ENCODE measurements around the gene MIEN1. TPM values are rescaled to one million over a fixed set of nuclear protein-coding genes. Genes with fewer than 3 reads are reported as not detected.

The MIEN1 gene
- total RNA-seq, 1 donor, result 14.8 TPM

GRCh38 chr17:39709998-39710964 lies 20.1 kb downstream of the MIEN1 start:
- Histone ChIP-seq H3K4me1 (ENCODE audit: insufficient read depth, low read length) (no peaks in the 10 kb centered on the region), H3K27me3 (ENCODE audit: insufficient read depth, low read length) (no peaks in the 10 kb centered on the region), H2AFZ (ENCODE audit: low read length) (no peak overlapping the region), H3K4me3 (ENCODE audit: insufficient read depth, low read length) (no peak overlapping the region), H3K9me3 (ENCODE audit: low read depth, low read length) (no peaks in the 10 kb centered on the region), H3K4me2 (ENCODE audit: insufficient read depth, low read length) (no peak overlapping the region), H4K20me1 (ENCODE audit: insufficient read depth, low read length) (peaks cover 18% of the 10 kb centered on the region), H3K36me3 (ENCODE audit: insufficient read depth, low read length) (peaks cover 45% of the 10 kb centered on the region), H3K79me2 (ENCODE audit: insufficient read depth, low read length) (peaks cover 14% of the 10 kb centered on the region), H3K27ac (ENCODE audit: low read depth, low read length) (no peak overlapping the region)
- DNase-seq (ENCODE audit: insufficient read length, low spot score, missing footprints), result peak; percentile 64
- TF ChIP-seq CTCF (IDR thresholded peaks at IDR 0.05; ENCODE audit: extremely low read depth, low read depth, low read length), result no peak

DNA sequence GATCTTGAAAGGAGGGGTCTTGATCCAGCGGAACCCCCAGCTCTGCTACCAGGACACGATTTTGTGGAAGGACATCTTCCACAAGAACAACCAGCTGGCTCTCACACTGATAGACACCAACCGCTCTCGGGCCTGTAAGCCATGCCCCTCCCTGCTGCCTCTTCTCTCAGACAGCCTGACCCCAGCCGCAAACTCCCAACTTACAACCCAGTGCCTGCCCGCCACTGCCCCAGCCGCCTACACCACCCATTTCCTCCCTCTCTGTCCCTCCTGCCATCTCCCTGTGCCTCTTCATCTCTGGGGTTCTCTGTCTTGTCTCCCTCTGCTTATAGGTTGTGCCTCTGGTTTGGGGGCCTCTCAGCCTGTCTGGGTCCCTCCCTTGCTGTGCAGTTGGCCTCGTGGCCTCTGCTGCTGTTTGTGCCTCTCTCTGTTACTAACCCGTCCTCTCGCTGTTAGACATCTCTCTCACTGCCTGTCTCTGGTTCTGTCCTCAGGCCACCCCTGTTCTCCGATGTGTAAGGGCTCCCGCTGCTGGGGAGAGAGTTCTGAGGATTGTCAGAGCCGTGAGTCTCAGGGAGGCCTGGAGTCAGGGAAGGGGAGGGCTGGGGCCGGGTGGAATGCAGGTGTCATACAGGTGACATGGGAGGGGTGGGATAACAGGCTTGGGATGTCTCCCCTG lies 20.9 kb downstream of the MIEN1 start:
- Histone ChIP-seq H3K36me3 (ENCODE audit: insufficient read depth, low read length) (peaks cover 43% of the 10 kb centered on the region), H2AFZ (ENCODE audit: low read length) (no peak overlapping the region), H4K20me1 (ENCODE audit: insufficient read depth, low read length) (peaks cover 26% of the 10 kb centered on the region), H3K27me3 (ENCODE audit: insufficient read depth, low read length) (no peaks in the 10 kb centered on the region), H3K9me3 (ENCODE audit: low read depth, low read length) (no peaks in the 10 kb centered on the region), H3K4me3 (ENCODE audit: insufficient read depth, low read length) (no peak overlapping the region), H3K4me1 (ENCODE audit: insufficient read depth, low read length) (peaks cover 5% of the 10 kb centered on the region), H3K4me2 (ENCODE audit: insufficient read depth, low read length) (no peak overlapping the region), H3K79me2 (ENCODE audit: insufficient read depth, low read length) (peaks cover 22% of the 10 kb centered on the region), H3K27ac (ENCODE audit: low read depth, low read length) (no peak overlapping the region)
- TF ChIP-seq CTCF (IDR thresholded peaks at IDR 0.05; ENCODE audit: extremely low read depth, low read depth, low read length), result no peak
- peak; percentile 43 for DNase-seq (ENCODE audit: insufficient read length, low spot score, missing footprints)

DNA sequence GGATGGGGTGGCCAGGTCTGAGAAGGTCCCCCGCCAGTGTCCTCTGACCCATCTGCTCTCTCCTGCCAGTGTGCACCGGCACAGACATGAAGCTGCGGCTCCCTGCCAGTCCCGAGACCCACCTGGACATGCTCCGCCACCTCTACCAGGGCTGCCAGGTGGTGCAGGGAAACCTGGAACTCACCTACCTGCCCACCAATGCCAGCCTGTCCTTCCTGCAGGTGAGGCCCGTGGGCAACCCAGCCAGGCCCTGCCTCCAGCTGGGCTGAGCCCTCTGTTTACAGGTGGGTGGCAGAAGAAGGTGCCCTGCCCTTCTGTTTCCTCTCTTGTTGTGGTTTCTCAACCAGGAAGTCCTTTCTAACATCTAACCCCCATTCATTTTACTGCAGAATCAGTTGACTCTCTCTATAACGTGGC lies 23.4 kb downstream of the MIEN1 start:
- peaks cover 46% of the 10 kb centered on the region for H3K79me2 ChIP-seq (ENCODE audit: insufficient read depth, low read length)
- H3K4me1 ChIP-seq (ENCODE audit: insufficient read depth, low read length), result peaks cover 6% of the 10 kb centered on the region
- no peak for TF ChIP-seq CTCF (IDR thresholded peaks at IDR 0.05; ENCODE audit: extremely low read depth, low read depth, low read length)
- no peak overlapping the region for H3K27ac ChIP-seq (ENCODE audit: low read depth, low read length)
- peaks cover 40% of the 10 kb centered on the region for H4K20me1 ChIP-seq (ENCODE audit: insufficient read depth, low read length)
- no peak overlapping the region for H3K4me2 ChIP-seq (ENCODE audit: insufficient read depth, low read length)
- DNase-seq (ENCODE audit: insufficient read length, low spot score, missing footprints), result peak; percentile 17
- no peaks in the 10 kb centered on the region for H3K27me3 ChIP-seq (ENCODE audit: insufficient read depth, low read length)
- no peaks in the 10 kb centered on the region for H3K9me3 ChIP-seq (ENCODE audit: low read depth, low read length)
- no peak overlapping the region for H2AFZ ChIP-seq (ENCODE audit: low read length)
- H3K36me3 ChIP-seq (ENCODE audit: insufficient read depth, low read length), result peaks cover 33% of the 10 kb centered on the region
- H3K4me3 ChIP-seq (ENCODE audit: insufficient read depth, low read length), result no peak overlapping the region

GRCh38 chr17:39706383-39706782 lies 23.9 kb downstream of the MIEN1 start:
- TF ChIP-seq CTCF (IDR thresholded peaks at IDR 0.05; ENCODE audit: extremely low read depth, low read depth, low read length), result no peak
- no peak overlapping the region for H3K4me3 ChIP-seq (ENCODE audit: insufficient read depth, low read length)
- no peak overlapping the region for H3K27ac ChIP-seq (ENCODE audit: low read depth, low read length)
- no peak overlapping the region for H3K4me2 ChIP-seq (ENCODE audit: insufficient read depth, low read length)
- H3K4me1 ChIP-seq (ENCODE audit: insufficient read depth, low read length), result peaks cover 9% of the 10 kb centered on the region
- peaks cover 51% of the 10 kb centered on the region for H3K79me2 ChIP-seq (ENCODE audit: insufficient read depth, low read length)
- no peak for DNase-seq (ENCODE audit: insufficient read length, low spot score, missing footprints)
- H3K9me3 ChIP-seq (ENCODE audit: low read depth, low read length), result no peaks in the 10 kb centered on the region
- peaks cover 43% of the 10 kb centered on the region for H4K20me1 ChIP-seq (ENCODE audit: insufficient read depth, low read length)
- peaks cover 33% of the 10 kb centered on the region for H3K36me3 ChIP-seq (ENCODE audit: insufficient read depth, low read length)
- no peak overlapping the region for H2AFZ ChIP-seq (ENCODE audit: low read length)
- no peaks in the 10 kb centered on the region for H3K27me3 ChIP-seq (ENCODE audit: insufficient read depth, low read length)

All from osteoblast (primary cell).